H1 (cell line): ENCODE results near the gene C5AR1. TPM values are rescaled to one million over a fixed set of nuclear protein-coding genes. Genes with fewer than 3 reads are reported as not detected.

Source experiments
- CTCF ChIA-PET: fragments of 300-600 bp; sonication (Branson Sonifier 250); formaldehyde crosslinking; loops from one replicate; lab custom pipeline; 2021; ENCODE audit not compliant: partially characterized antibody; lab: Charles Lee
- POLR2A ChIA-PET: fragments of 300-600 bp; sonication (Branson Sonifier 250); formaldehyde crosslinking; loops from one replicate; lab custom pipeline; 2021; ENCODE audit warnings: inconsistent platforms; ENCODE audit not compliant: partially characterized antibody; lab: Charles Lee
- DNase-seq, 2 experiments: peaks; one replicate each; pipeline versions ENCODE4 v3.0.0 to v3.0.0-alpha.2; 2010 to 2022; ENCODE audit warnings: low spot score in 2 of 2, low read depth in 1 of 2, mixed read lengths in 1 of 2
- FAIRE-seq: peaks from 2 replicates; lab custom pipeline; 2011; peaks lifted over from hg19 to GRCh38; lab: Jason Lieb, UNC
- H2AFZ ChIP-seq: 2 replicates; pipeline ENCODE4 v1.8.1; 2012; ENCODE audit warnings: low read length, inconsistent platforms
- H2AK5ac ChIP-seq: 2 replicates; pipeline ENCODE4 v1.6.1; 2013; ENCODE audit warnings: low read depth, low read length
- H2BK120ac ChIP-seq: replicated peaks from 2 replicates; pipeline ENCODE3; 2013; ENCODE audit warnings: low read depth, low read length, inconsistent platforms
- H2BK12ac ChIP-seq: 2 replicates; pipeline ENCODE4 v1.6.1; 2013; ENCODE audit warnings: low read depth, low read length
- H2BK15ac ChIP-seq: 2 replicates; pipeline ENCODE4 v1.6.1; 2013; ENCODE audit warnings: low read length
- H2BK20ac ChIP-seq: 2 replicates; pipeline ENCODE4 v1.6.1; 2013; ENCODE audit warnings: low read length
- H2BK5ac ChIP-seq: 2 replicates; pipeline ENCODE4 v1.6.1; 2013; ENCODE audit warnings: low read depth, low read length
- H3K14ac ChIP-seq: 2 replicates; pipeline ENCODE4 v1.6.1; 2013; ENCODE audit warnings: inconsistent platforms; ENCODE audit not compliant: insufficient read length
- H3K18ac ChIP-seq: 2 replicates; pipeline ENCODE4 v1.6.1; 2013; ENCODE audit warnings: low read length; ENCODE audit errors: extremely low read depth
- H3K23ac ChIP-seq: 2 replicates; pipeline ENCODE4 v1.6.1; 2013; ENCODE audit warnings: inconsistent platforms; ENCODE audit not compliant: insufficient read length
- H3K23me2 ChIP-seq: 2 replicates; pipeline ENCODE4 v1.6.1; 2013; ENCODE audit warnings: low read depth, low read length
- H3K27ac ChIP-seq: 2 replicates; pipeline ENCODE4 v1.6.1; 2011; ENCODE audit warnings: low read depth, low read length, inconsistent platforms
- H3K27me3 ChIP-seq, 4 experiments: replicated peaks in 1 of 4; 1 replicate in 1 of 4; 2 replicates in 3 of 4; pipeline versions ENCODE4 v1.6.1 to v1.8.1; 2011 to 2013; ENCODE audit warnings: low read length in 3 of 4, mild to moderate bottlenecking in 3 of 4, inconsistent platforms in 2 of 4, mixed read lengths in 2 of 4, moderate library complexity in 1 of 4; ENCODE audit not compliant: control insufficient read depth in 3 of 4, insufficient read depth in 3 of 4; ENCODE audit errors: extremely low read depth in 1 of 4
- H3K36me3 ChIP-seq, 4 experiments: 2 replicates each; pipeline versions ENCODE4 v1.6.1 to v1.8.1; 2011 to 2013; ENCODE audit warnings: mild to moderate bottlenecking in 4 of 4, low read length in 3 of 4, moderate library complexity in 2 of 4, control low read depth in 1 of 4, inconsistent platforms in 1 of 4; ENCODE audit not compliant: insufficient read depth in 4 of 4, control insufficient read depth in 2 of 4
- H3K4ac ChIP-seq: replicated peaks from 2 replicates; pipeline ENCODE3; 2013; ENCODE audit warnings: low read length, low read depth, mixed read lengths, inconsistent platforms; ENCODE audit not compliant: insufficient read length
- H3K4me1 ChIP-seq, 4 experiments: replicated peaks in 1 of 4; 1 replicate in 1 of 4; 2 replicates in 3 of 4; pipeline versions ENCODE4 v1.6.1 to v1.8.1; 2011 to 2013; ENCODE audit warnings: low read length in 3 of 4, inconsistent platforms in 2 of 4, mixed read lengths in 1 of 4; ENCODE audit not compliant: insufficient read depth in 4 of 4, control insufficient read depth in 3 of 4
- H3K4me2 ChIP-seq, 2 experiments: 2 replicates each; pipeline versions ENCODE4 v1.6.1 to v1.8.1; 2011 to 2013; ENCODE audit warnings: low read depth in 2 of 2, low read length in 2 of 2, control low read depth in 1 of 2, inconsistent platforms in 1 of 2, mild to moderate bottlenecking in 1 of 2; ENCODE audit not compliant: insufficient read depth in 1 of 2
- H3K4me3 ChIP-seq, 4 experiments: fragments of 200-600, 300-600 bp in 1 of 4; sonication (generic), shearing (Covaris generic), sonication (Bioruptor Twin) in 1 of 4; 2 replicates each; pipeline versions ENCODE4 v1.5.1 to v1.8.1; 2011 to 2016; ENCODE audit warnings: low read length in 4 of 4, low read depth in 3 of 4, control low read depth in 2 of 4, inconsistent platforms in 2 of 4, mild to moderate bottlenecking in 2 of 4, mixed read lengths in 1 of 4, moderate library complexity in 1 of 4; ENCODE audit not compliant: insufficient read depth in 2 of 4; ENCODE audit errors: extremely low read depth in 1 of 4
- H3K56ac ChIP-seq: replicated peaks from 2 replicates; pipeline ENCODE3; 2013; ENCODE audit warnings: low read depth, mild to moderate bottlenecking, mixed read lengths, low read length, inconsistent platforms; ENCODE audit not compliant: insufficient read length
- H3K79me1 ChIP-seq: 2 replicates; pipeline ENCODE4 v1.6.1; 2013; ENCODE audit warnings: low read depth, low read length, control low read depth
- H3K79me2 ChIP-seq, 2 experiments: 2 replicates each; pipeline versions ENCODE4 v1.6.1 to v1.8.1; 2012 to 2013; ENCODE audit warnings: low read length in 2 of 2, mild to moderate bottlenecking in 2 of 2, inconsistent platforms in 1 of 2; ENCODE audit not compliant: insufficient read depth in 2 of 2, control insufficient read depth in 1 of 2
- H3K9ac ChIP-seq, 4 experiments: replicated peaks in 1 of 4; 1 replicate in 1 of 4; 2 replicates in 3 of 4; pipeline versions ENCODE4 v1.6.1 to v1.8.1; 2011 to 2013; ENCODE audit warnings: low read depth in 3 of 4, low read length in 3 of 4, control low read depth in 2 of 4, mild to moderate bottlenecking in 2 of 4, moderate library complexity in 2 of 4, inconsistent platforms in 1 of 4; ENCODE audit errors: extremely low read depth in 1 of 4
- H3K9me3 ChIP-seq, 2 experiments: 2 replicates each; pipeline versions ENCODE4 v1.6.1 to v1.8.1; 2012 to 2013; ENCODE audit warnings: mild to moderate bottlenecking in 2 of 2, moderate library complexity in 2 of 2, control low read depth in 1 of 2, inconsistent platforms in 1 of 2, low read depth in 1 of 2, low read length in 1 of 2, mixed read lengths in 1 of 2; ENCODE audit not compliant: insufficient read depth in 2 of 2
- H4K20me1 ChIP-seq, 2 experiments: replicated peaks in 1 of 2; 2 replicates each; pipeline versions ENCODE3 to v1.8.1; 2011 to 2013; ENCODE audit warnings: inconsistent platforms in 2 of 2, low read length in 2 of 2, mild to moderate bottlenecking in 1 of 2; ENCODE audit not compliant: insufficient read depth in 2 of 2, control insufficient read depth in 1 of 2
- H4K5ac ChIP-seq: 2 replicates; pipeline ENCODE4 v1.6.1; 2013; ENCODE audit warnings: low read length, low read depth, mixed read lengths, inconsistent platforms; ENCODE audit not compliant: insufficient read length
- H4K8ac ChIP-seq: 2 replicates; pipeline ENCODE4 v1.8.0; 2013; ENCODE audit warnings: mild to moderate bottlenecking, moderate library complexity, low read length, inconsistent platforms; ENCODE audit not compliant: insufficient read depth; ENCODE audit errors: extremely low read depth
- H4K91ac ChIP-seq: replicated peaks from 2 replicates; pipeline ENCODE3; 2013; ENCODE audit warnings: low read length, mixed read lengths, inconsistent platforms; ENCODE audit not compliant: insufficient read length
- BACH1 ChIP-seq: IDR thresholded peaks from 2 replicates; pipeline ENCODE4 v1.6.1; 2012; ENCODE audit warnings: low read length, improper control_type of control experiment
- BRCA1 ChIP-seq: IDR thresholded peaks from 2 replicates; pipeline ENCODE4 v1.6.1; 2012; ENCODE audit warnings: low read depth, low read length, improper control_type of control experiment
- CTBP2 ChIP-seq: IDR thresholded peaks from 2 replicates; pipeline ENCODE4 v1.7.0; 2011; ENCODE audit warnings: borderline replicate concordance, mild to moderate bottlenecking, moderate library complexity, mixed read lengths, low read length; ENCODE audit not compliant: insufficient read depth, insufficient read length
- CTCF ChIP-seq, 3 experiments: IDR thresholded peaks; 1 replicate in 2 of 3; 2 replicates in 1 of 3; pipeline versions ENCODE4 v1.5.1 to v1.6.1; 2011; ENCODE audit warnings: low read length in 3 of 3, mild to moderate bottlenecking in 3 of 3, inconsistent platforms in 2 of 3, low read depth in 1 of 3, moderate library complexity in 1 of 3; ENCODE audit not compliant: insufficient read depth in 1 of 3; ENCODE audit errors: control extremely low read depth in 1 of 3
- JUND ChIP-seq: IDR thresholded peaks from 2 replicates; pipeline ENCODE4 v1.6.1; 2011; ENCODE audit warnings: mild to moderate bottlenecking, improper control_type of control experiment, low read length
- KDM4A ChIP-seq: IDR thresholded peaks from one replicate; pipeline ENCODE4 v1.7.1; 2012; ENCODE audit warnings: low read depth, mild to moderate bottlenecking, moderate library complexity, low read length, inconsistent platforms; ENCODE audit not compliant: severe bottlenecking
- RAD21 ChIP-seq, 2 experiments: IDR thresholded peaks in 1 of 2; conservative IDR thresholded peaks in 1 of 2; 2 replicates each; pipeline ENCODE4 v1.6.1; 2011; ENCODE audit warnings: low read depth in 2 of 2, low read length in 2 of 2, improper control_type of control experiment in 1 of 2, inconsistent platforms in 1 of 2, mild to moderate bottlenecking in 1 of 2, moderate library complexity in 1 of 2
- SIN3A ChIP-seq, 2 experiments: IDR thresholded peaks in 1 of 2; conservative IDR thresholded peaks in 1 of 2; 2 replicates each; pipeline ENCODE4 v1.6.1; 2011 to 2012; ENCODE audit warnings: low read length in 2 of 2, improper control_type of control experiment in 1 of 2, low read depth in 1 of 2, mild to moderate bottlenecking in 1 of 2
- SP2 ChIP-seq: IDR thresholded peaks from 2 replicates; pipeline ENCODE4 v1.6.1; 2012; ENCODE audit warnings: mild to moderate bottlenecking, low read length, inconsistent platforms
- WGBS, 2 experiments: shearing (Covaris generic) in 1 of 2; methylation state at CpG; one replicate each; pipeline versions ENCODE4 v1.1.6 to v1.1.7; 2013 to 2015; ENCODE audit warnings: low lambda C conversion rate in 2 of 2, mixed read lengths in 2 of 2, inconsistent platforms in 1 of 2, low coverage in 1 of 2, missing lambda C conversion rate in 1 of 2; ENCODE audit not compliant: insufficient replicate concordance in 2 of 2, insufficient coverage in 1 of 2, insufficient read length in 1 of 2; ENCODE audit errors: extremely low coverage in 1 of 2, missing lambda C conversion rate in 1 of 2; 5-methylcytosine and 5-hydroxymethylcytosine counted together
- polyA plus RNA-seq, 7 experiments: library from polyadenylated mRNA; depleted of rRNA in 3 of 7; stranded (reverse) in 5 of 7; unstranded in 2 of 7; fragments of >200 nt in 5 of 7; fragments of 200-250 nt in 2 of 7; gene quantifications; 1 replicate in 5 of 7; 2 replicates in 1 of 7; 4 replicates in 1 of 7; pipeline versions ENCODE4 v1.2.1 to v1.2.3, GENCODE V29; 2011 to 2013; ENCODE audit warnings: missing spikeins in 2 of 7, mixed read lengths in 2 of 7
- total RNA-seq: library from RNA; stranded (reverse); fragmentation: NEBNext Ultra II Directional; extraction: Animal tissue kit (Norgen Biotek cat#: 25700); gene quantifications from 2 replicates; pipeline ENCODE4 v1.2.1, GENCODE V29; 2021

The C5AR1 gene
- total and polyA plus RNA-seq, 2 of the 8 experiments (the other 6 are each of a cell fraction or from before 2014, with no cell fraction given) = 0.20 TPM; not detected in 1

GRCh38 chr19:47284324-47284899 is 25.2 kb upstream of the C5AR1 start:
- H3K56ac ChIP-seq = no peak overlapping the region
- H2BK12ac ChIP-seq = no peak overlapping the region
- no peak overlapping the region for H3K27ac ChIP-seq
- no peak overlapping the region for H4K91ac ChIP-seq
- no peak overlapping the region for H3K4ac ChIP-seq
- H3K4me3 ChIP-seq = no peak overlapping the region
- peak in 1 of 2 experiments; percentile 60 for DNase-seq
- no peak overlapping the region for H4K5ac ChIP-seq
- no peak overlapping the region; the same call in 1 of the 2 replicates for H2BK15ac ChIP-seq
- H3K4me2 ChIP-seq = no peak overlapping the region
- H3K9me3 ChIP-seq = peaks cover 0 to 3% of the 10 kb centered on the region in 2 experiments; a peak in 1 of 4 replicates
- H4K8ac ChIP-seq = no peak overlapping the region
- no peak overlapping the region for H2BK5ac ChIP-seq
- CTCF ChIA-PET = interaction anchor here (0.6 to 7.2 kb wide), 22 partner anchors 9 to 678 kb away, joined by 3 to 90 read pairs (median 4); no protein-coding TSS in a partner anchor
- no peak overlapping the region for H2AK5ac ChIP-seq
- H3K23me2 ChIP-seq = no peaks in the 10 kb centered on the region
- H2BK20ac ChIP-seq = no peak overlapping the region
- no peak for FAIRE-seq
- no peaks in the 10 kb centered on the region; a peak in 1 of 7 replicates for H3K27me3 ChIP-seq
- WGBS, 2 experiments = 37% methylated on average over 9 of the region's 9 CpGs; no CpG with 5 or more reads in 1 of the 2 experiments
- H3K79me2 ChIP-seq = no peaks in the 10 kb centered on the region
- H3K36me3 ChIP-seq = no peaks in the 10 kb centered on the region
- no peak overlapping the region for H3K14ac ChIP-seq
- no peak overlapping the region for H3K9ac ChIP-seq
- no peaks in the 10 kb centered on the region; a peak in 2 of 7 replicates for H3K4me1 ChIP-seq
- H2AFZ ChIP-seq = no peak overlapping the region
- no peak overlapping the region for H3K18ac ChIP-seq
- POLR2A ChIA-PET = interaction anchor here (0.9 to 1.3 kb wide), 2 partner anchors 9 to 10 kb away, joined by 3 to 5 read pairs; partner anchors contain the start of gene INAFM1
- H3K23ac ChIP-seq = no peak overlapping the region
- no peak overlapping the region for H2BK120ac ChIP-seq
- H4K20me1 ChIP-seq = no peaks in the 10 kb centered on the region
- H3K79me1 ChIP-seq = no peaks in the 10 kb centered on the region
- peak; percentile 58 to 65 for TF ChIP-seq RAD21 (IDR thresholded peaks at IDR 0.05 in 1 of 2, conservative IDR thresholded peaks at IDR 0.05 in 1 of 2; ENCODE audit: low read depth in 2 of 2, low read length in 2 of 2)
- no peak for TF ChIP-seq BACH1
- no peak for TF ChIP-seq CTBP2
- TF ChIP-seq SIN3A (conservative IDR thresholded peaks at IDR 0.05 in 1 of 2, IDR thresholded peaks at IDR 0.05 in 1 of 2; ENCODE audit: low read depth in 1 of 2, low read length in 2 of 2) = no peak
- TF ChIP-seq JUND = no peak
- no peak for TF ChIP-seq BRCA1
- peak in 2 of 3 experiments; percentile 64 to 74; a peak in 3 of 4 replicates for TF ChIP-seq CTCF (IDR thresholded peaks at IDR 0.05; ENCODE audit: control extremely low read depth in 1 of 3, insufficient read depth in 1 of 3, low read depth in 1 of 3, low read length in 3 of 3)
- TF ChIP-seq KDM4A = no peak
- TF ChIP-seq SP2 = no peak
